ENCODE results near the gene COL2A1.

- TF ChIP-seq CTCF (IDR thresholded peaks at IDR 0.05; ENCODE audit: low read depth, low read length): no peak
- TF ChIP-seq EZH2phosphoT487 (IDR thresholded peaks at IDR 0.05; ENCODE audit: low read depth): no peak
Observed at GRCh38 chr12:47954058-47954457, 50.2 kb downstream of the COL2A1 start.
